ENCODE results near the gene NXPE1.
"Not testable (repeated sequence)": the region's sequence is repeated elsewhere in the genome, so short reads cannot be mapped to it uniquely, and the experiment has no call there.

The NXPE1 gene

DNA sequence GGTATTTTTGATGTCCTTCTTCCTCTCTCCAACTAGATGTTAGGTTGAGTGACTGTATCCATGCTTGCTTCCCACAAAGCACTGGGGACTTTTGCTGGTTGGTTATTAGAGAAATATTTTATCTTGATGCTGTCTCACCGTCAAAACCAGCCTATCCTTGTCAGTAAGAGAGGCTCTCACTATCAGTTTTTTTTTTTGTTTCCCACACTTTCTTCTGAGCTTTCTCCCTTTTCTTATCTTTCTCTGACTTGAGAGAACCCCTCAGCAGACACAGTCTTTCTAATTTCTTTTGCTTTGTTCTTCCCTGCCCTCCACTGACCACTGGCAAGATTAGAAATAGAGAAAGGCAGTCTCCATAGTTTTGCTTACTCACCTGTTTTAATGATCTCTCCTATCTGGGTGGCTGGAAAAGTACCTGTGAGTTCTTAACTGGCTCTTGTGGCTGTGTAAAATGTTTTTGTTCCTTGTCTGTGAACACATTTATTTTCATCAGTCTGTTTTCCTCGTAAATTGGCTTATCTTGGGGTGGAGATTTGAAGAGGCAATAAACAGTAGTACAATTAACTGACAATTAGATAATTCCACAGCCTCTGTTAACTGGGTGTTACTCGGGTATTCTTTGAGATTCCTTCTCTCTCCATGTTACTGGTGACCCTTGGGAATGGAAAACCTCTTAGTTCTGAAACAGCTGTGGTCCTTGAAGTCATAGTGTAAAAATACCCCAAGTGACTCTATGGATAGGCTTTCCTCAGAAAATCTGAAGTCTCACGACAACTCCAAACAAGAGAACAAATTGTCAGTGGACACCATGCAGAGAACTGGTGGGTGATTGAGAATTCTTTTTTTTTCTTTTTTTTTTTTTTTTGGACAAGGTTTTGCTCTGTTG is at the start of gene NXPE1:
TSS of gene NXPE1 (minus strand) at position 457 of the 886 bp plus-strand sequence. CDS start 8,680 bp downstream, outside the sequence.
- no peak for TF ChIP-seq EZH2 (IDR thresholded peaks at IDR 0.05; ENCODE audit: borderline replicate concordance, low read length)
- TF ChIP-seq, protein P1, sequence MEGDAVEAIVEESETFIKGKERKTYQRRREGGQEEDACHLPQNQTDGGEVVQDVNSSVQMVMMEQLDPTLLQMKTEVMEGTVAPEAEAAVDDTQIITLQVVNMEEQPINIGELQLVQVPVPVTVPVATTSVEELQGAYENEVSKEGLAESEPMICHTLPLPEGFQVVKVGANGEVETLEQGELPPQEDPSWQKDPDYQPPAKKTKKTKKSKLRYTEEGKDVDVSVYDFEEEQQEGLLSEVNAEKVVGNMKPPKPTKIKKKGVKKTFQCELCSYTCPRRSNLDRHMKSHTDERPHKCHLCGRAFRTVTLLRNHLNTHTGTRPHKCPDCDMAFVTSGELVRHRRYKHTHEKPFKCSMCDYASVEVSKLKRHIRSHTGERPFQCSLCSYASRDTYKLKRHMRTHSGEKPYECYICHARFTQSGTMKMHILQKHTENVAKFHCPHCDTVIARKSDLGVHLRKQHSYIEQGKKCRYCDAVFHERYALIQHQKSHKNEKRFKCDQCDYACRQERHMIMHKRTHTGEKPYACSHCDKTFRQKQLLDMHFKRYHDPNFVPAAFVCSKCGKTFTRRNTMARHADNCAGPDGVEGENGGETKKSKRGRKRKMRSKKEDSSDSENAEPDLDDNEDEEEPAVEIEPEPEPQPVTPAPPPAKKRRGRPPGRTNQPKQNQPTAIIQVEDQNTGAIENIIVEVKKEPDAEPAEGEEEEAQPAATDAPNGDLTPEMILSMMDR (IDR thresholded peaks at IDR 0.05; ENCODE audit: low read length) = no peak
- Histone ChIP-seq H3K9me3 (ENCODE audit: low read length) (no peaks in the 10 kb centered on the region), H3K4me3 (ENCODE audit: low read depth, low read length, poor library complexity, severe bottlenecking) (no peak within 1 kb of the TSS), H3K4me2 (ENCODE audit: low read length) (no peak within 1 kb of the TSS), H3K9ac (ENCODE audit: low read length) (no peak within 1 kb of the TSS), H3K9me2 (ENCODE audit: low read depth, low read length) (no peaks in the 10 kb centered on the region), H3K36me3 (ENCODE audit: insufficient read depth, low read length) (no peaks in the 10 kb centered on the region), H3K27me3 (ENCODE audit: insufficient read depth, low read length) (no peaks in the 10 kb centered on the region), H3F3A (ENCODE audit: insufficient read depth, low read length) (no peaks in the 10 kb centered on the region), H3K79me2 (ENCODE audit: insufficient read depth, low read length) (no peaks in the 10 kb centered on the region), H4K20me1 (ENCODE audit: insufficient read depth, low read length) (no peaks in the 10 kb centered on the region), H2AFZ (ENCODE audit: low read length) (no peak within 1 kb of the TSS), H3K4me1 (ENCODE audit: insufficient read depth, low read length, severe bottlenecking) (no peaks in the 10 kb centered on the region), H3K27ac (ENCODE audit: low read depth, low read length, poor library complexity, severe bottlenecking) (no peak within 1 kb of the TSS)

- H4K20me1 ChIP-seq (ENCODE audit: insufficient read depth, low read length) = no peaks in the 10 kb centered on the region
- H3K4me2 ChIP-seq (ENCODE audit: low read length) = no peak overlapping the region
- no peaks in the 10 kb centered on the region for H3F3A ChIP-seq (ENCODE audit: insufficient read depth, low read length)
- H2AFZ ChIP-seq (ENCODE audit: low read length) = no peak overlapping the region
- TF ChIP-seq, protein P1 (IDR thresholded peaks at IDR 0.05; ENCODE audit: low read length) = no peak
- no peak for TF ChIP-seq EZH2 (IDR thresholded peaks at IDR 0.05; ENCODE audit: borderline replicate concordance, low read length)
- no peak overlapping the region for H3K4me3 ChIP-seq (ENCODE audit: low read depth, low read length, poor library complexity, severe bottlenecking)
- no peak overlapping the region for H3K9ac ChIP-seq (ENCODE audit: low read length)
- H3K9me3 ChIP-seq (ENCODE audit: low read length) = no peaks in the 10 kb centered on the region
- H3K79me2 ChIP-seq (ENCODE audit: insufficient read depth, low read length) = no peaks in the 10 kb centered on the region
- H3K9me2 ChIP-seq (ENCODE audit: low read depth, low read length) = no peaks in the 10 kb centered on the region
- no peak overlapping the region for H3K27ac ChIP-seq (ENCODE audit: low read depth, low read length, poor library complexity, severe bottlenecking)
- no peaks in the 10 kb centered on the region for H3K4me1 ChIP-seq (ENCODE audit: insufficient read depth, low read length, severe bottlenecking)
- H3K36me3 ChIP-seq (ENCODE audit: insufficient read depth, low read length) = no peaks in the 10 kb centered on the region
- H3K27me3 ChIP-seq (ENCODE audit: insufficient read depth, low read length) = no peaks in the 10 kb centered on the region
Measured at GRCh38 chr11:114609429-114609828, 49.7 kb upstream of the NXPE1 start.

DNA sequence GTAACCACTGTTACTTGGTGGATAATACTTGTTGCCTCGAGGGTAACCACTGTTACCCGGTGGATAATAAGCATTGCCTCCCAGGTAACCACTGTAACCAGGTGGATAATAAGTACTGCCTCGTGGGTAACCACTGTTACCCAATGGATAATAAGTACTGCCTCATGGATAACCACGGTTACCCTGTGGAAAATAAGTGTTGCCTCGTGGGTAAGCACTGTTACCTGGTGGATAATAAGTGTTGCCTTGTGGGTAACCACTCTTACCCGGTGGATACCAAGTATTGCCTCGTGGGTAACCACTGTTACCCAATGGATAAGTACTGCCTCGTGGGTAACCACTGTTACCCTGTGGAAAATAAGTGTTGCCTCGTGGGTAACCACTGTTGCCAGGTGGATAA is 48.9 kb upstream of the NXPE1 start:
- H3K9me2 ChIP-seq (ENCODE audit: low read depth, low read length); H3K27me3 ChIP-seq (ENCODE audit: insufficient read depth, low read length); H2AFZ ChIP-seq (ENCODE audit: low read length); H4K20me1 ChIP-seq (ENCODE audit: insufficient read depth, low read length); H3K79me2 ChIP-seq (ENCODE audit: insufficient read depth, low read length); H3K4me2 ChIP-seq (ENCODE audit: low read length); H3K4me1 ChIP-seq (ENCODE audit: insufficient read depth, low read length, severe bottlenecking); H3K36me3 ChIP-seq (ENCODE audit: insufficient read depth, low read length); H3K9ac ChIP-seq (ENCODE audit: low read length); H3K9me3 ChIP-seq (ENCODE audit: low read length); H3F3A ChIP-seq (ENCODE audit: insufficient read depth, low read length); H3K27ac ChIP-seq (ENCODE audit: low read depth, low read length, poor library complexity, severe bottlenecking); H3K4me3 ChIP-seq (ENCODE audit: low read depth, low read length, poor library complexity, severe bottlenecking): not testable (repeated sequence)

All from OCI-LY1 (cell line).